ENCODE data around the gene JSRP1.

JSRP1 gene

DNA sequence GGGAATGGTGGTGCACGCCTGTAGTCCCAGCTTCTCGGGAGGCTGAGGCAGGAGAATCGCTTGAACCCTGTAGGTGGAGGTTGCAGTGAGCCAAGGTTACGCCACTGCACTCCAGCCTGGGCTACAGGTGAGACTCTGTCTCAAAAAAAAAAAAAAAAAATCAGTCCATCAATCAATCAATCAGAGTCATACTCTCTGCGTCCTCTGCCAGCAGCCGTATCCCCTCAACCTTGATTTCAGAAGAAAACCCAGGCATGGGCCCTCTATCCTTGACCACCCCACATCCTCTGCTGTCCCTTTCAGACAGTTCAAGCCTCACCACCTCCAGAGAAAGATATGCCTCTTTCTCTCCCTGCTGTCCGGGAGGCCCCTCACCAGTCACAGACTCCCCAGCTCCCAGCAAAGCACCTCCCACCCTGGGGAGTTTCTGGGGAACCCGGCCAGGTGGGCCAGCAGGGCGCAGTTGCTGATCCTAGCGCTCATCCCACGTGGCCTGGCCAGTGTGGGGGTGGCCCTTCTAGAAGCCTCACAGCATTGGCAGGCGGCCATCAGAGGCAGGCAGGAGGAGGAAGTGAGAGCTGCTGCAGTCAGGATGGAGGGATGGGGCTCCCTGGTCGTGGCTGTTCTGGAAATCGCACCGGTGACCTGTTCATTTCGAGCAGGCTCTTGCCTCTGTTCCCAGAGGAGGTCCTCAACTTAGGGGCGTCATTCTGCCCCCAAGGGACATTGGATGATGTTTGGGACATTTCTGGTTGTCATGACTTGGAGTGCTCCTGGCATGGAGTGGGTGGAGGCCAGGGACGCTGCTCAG is 10.2 kb upstream of the JSRP1 start:
- DNase-seq: peak in 51 of 56 donors; percentile 4 to 83 (median 52)

DNA sequence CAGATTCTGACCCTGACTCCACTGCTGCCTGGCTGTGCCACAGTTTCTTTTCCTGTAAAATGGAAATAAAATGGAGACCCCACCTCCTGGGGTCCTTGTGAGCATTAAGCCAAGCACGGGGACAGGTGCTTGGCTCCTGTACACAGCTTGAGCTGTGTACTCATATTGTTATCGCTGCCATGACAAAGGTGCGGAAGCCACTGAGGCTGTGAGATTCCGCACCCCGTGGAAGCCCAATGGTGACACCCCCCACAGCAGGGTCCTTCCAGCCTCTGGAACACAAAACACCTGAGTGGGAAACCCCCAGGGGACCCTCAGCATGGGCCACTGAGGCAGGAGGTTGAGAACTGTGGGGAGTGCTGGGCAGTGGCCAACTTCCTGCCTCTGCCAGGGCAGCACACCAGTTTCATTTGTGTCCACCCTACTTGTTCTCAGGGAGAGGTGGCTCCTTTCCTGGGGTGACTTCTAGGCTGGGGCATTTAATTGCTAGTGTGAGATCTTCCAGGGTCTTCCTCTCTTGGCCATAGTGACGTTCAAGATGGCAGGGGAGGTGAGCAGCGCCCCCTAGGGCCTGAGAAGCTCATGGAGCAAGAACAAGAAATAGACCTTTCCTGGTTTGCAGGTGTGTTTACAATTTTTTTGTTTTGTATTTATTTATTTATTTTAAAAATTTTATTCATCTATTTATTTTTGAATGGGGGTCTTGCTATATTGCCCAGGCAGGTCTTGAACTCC is 5.4 kb upstream of the JSRP1 start:
- DNase-seq: peak in 2 of 56 donors; percentile 24 to 29

DNA sequence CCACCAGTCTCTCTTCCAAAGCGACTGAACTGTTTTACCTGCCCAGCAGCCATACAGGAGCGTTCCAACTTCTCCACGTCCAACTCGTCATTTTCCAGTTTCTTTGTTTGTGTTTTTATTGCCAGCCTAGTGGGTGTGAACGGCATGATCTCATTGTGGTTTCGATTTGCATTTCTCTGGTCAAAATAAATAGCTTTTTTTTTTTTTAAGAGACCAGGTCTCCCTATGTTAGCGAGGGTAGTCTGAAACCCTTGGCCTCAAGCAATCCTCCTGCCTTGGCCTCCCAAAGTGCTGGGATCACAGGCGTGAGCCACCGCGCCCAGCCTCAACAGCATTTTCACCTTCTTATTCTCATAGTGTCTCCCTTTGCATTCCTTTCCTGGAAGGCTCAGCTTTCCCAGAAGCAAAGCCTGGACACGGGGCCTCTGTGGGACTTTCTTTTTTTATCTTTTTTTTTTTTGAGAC is 4.2 kb upstream of the JSRP1 start:
- DNase-seq: no peak

DNA sequence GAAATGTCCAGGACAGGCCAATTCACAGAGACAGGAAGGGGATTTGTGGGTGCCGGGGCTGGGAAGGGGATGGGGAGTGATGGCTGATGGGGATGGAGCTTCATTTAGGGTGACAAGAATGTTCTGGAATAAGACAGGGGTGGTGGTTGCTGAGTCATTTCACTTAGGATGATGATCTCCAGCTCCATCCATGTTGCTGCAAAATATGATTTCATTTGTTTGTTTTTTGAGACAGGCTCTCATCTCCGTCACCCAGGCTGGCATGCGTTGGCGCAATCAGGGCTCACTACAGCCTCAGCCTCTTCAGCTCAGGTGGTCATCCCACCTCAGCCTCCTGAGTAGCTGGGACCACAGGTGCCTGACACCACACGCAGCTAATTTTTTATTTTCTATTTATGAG is 3.1 kb upstream of the JSRP1 start:
- no peak for DNase-seq

DNA sequence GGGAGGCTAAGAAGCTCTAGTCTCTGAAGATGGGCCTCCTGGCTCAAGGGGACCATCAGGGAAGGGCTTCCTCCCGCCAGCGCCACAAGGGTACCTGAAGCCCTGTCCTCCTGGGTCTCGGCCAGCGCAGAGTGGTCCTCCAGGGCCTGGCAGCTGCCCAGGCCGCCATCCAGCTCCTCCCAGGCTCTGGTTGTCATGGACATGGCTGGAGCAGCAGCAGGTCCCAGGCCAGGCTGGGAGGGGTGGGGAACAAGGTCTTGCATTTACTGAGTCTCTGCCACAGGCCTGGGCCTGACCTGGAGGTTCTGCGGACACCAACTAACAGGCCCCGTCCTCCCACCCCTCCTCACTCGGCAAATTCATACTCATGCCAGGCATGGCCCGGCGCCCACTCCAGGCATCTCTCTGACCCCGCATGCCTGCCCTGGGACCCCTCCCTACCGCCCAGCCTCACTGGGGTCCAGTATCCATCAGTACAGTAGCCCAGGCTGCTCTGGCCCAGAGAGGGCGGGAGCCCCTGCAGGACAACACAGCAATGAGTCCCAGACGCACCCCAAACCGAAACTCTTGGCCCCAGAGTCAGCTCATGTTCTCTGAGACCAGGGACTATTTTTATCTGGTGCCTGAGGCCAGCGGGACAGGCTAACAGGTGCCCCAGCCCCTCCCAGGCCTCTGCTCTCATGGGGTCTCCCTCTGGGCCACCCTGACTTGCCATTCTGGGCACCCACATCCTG is 938 bp downstream of the JSRP1 start:
- DNase-seq: no peak

DNA sequence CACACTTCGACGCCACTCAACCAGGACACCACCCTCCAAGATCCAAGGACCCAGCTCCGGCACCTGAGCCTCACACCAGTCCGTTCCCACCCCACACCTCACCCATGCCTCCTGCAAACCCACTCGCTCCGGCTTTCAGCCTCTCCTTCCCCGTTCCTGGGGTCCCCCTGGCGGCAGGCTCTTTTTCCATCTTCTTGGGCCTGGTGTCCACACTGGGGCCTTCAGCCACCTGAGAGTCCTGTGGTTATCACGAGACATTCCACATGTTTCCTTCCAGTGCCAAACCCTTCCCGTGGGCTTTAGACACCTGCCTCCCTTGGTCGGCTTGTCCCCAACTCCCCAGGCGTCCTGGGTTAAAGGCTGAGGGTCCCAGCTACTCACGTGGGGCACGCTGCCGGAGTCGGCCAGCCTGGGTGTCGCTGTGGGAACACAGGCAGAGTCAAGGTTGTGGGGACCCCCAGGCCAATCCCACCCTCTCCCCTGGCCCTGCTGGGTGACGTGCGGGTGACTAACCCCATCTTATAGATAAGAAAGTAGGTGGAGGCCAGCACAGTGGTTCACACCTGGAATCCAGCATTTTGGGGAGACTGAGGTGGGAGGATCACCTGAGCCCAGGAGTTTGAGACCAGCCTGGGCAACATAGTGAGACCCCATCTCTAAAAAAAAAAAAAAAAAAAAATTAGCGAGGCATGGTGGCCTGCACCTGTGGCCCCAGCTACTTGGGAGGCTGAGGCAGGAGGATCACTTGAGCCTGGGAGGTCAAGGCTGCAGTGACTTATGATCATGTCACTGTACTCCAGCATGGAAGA is 1.9 kb downstream of the JSRP1 start:
- no peak for DNase-seq

DNA sequence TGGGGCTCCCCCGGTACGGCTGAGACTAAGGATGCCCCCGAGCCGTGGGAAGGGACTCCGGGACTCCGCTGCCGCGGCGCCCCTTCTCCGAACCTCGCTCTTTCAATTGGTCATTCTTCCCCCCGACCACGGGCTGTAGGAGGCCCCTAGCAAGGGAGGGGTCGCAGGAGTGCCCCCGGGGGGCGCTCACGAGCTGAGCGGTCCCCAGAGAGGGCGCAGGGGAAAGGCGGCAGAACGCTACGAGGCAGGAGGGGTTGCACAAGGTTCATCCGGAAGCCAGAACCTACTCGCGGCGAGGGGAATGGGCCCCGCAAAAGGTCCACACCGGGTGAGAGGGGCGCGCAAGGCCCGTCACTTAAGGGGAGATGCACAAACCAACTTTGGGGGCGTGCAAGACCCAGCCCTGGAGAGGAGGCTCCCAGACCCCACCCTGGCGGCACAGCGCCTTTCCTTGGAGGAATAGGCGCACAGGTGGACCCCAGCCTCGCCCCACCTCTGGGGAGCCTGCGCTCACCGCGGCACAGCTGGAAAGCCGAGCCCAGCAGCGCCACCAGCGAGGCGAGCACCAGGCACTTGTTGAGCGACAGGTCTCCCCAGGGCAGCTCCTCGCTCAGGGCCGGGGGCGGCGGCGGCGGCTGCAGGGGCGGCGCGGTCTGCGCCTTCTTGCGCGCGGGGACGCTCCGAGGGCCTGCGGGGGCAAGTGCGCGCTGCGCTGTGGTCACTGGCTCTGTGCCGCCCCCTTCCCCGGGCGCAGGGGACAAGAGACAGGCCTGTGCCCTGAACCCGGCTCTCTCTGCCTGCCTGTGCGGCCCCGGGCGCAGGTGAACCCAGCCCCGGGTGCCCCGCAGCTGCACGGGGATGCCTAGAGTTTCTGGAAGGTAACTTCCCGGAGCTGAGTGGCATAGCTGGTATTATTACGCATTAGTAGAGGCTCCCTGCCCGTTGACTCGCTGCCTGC is 2.8 kb downstream of the JSRP1 start:
- no peak for DNase-seq

DNA sequence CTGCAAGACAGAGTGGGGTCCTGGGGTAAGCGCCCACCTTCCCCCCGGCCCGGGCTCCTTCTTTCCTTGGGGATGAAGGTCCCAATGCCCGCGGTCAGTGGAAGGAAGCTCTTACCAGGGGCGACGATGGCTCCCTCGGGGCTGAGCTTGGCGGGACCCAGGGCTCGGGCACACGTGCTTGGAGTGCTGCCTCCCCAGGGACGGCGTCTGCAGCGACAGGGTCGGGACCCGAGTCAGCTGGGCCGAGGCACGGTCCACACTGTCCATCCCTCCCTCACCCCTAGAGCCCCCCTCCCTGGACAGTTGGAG is 3.5 kb downstream of the JSRP1 start:
- no peak for DNase-seq

DNA sequence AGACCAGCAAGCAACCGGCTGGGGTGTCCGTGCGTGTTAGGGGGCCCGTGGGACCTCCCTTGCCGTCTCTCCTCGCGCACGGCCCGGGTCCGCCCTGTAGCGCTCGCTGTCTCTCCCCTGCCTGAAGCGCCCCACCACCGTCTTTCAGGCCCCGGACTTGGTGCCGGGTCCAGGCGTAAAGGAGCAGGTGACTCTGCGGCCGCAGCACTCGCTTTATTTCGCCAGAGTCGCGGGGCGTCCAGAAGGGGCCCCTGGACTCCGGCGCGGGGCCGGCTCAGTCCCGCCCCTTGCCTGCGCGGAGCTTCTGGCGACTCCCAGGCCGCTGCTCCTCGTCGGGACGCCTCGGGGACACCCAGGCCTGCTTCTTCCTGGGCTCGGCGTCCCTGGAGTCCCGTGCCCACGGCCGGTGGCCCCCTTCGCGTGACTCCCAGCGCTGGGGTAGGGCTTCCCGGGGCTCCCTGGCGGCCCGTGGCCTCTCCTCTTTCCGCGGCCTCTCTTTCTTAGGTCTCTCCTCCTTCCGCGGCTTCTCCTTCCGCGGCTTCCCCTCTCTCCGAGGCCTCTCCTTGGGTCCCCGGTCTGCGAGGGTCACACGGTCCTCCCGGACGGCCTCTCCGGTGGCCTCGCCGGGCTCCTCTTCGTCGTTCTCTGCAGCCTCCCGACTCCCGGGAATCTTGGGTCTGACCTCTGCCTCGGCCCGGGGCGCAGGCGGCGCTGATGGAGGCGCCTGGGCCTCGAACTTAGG is 4.0 kb downstream of the JSRP1 start:
- no peak for DNase-seq

DNA sequence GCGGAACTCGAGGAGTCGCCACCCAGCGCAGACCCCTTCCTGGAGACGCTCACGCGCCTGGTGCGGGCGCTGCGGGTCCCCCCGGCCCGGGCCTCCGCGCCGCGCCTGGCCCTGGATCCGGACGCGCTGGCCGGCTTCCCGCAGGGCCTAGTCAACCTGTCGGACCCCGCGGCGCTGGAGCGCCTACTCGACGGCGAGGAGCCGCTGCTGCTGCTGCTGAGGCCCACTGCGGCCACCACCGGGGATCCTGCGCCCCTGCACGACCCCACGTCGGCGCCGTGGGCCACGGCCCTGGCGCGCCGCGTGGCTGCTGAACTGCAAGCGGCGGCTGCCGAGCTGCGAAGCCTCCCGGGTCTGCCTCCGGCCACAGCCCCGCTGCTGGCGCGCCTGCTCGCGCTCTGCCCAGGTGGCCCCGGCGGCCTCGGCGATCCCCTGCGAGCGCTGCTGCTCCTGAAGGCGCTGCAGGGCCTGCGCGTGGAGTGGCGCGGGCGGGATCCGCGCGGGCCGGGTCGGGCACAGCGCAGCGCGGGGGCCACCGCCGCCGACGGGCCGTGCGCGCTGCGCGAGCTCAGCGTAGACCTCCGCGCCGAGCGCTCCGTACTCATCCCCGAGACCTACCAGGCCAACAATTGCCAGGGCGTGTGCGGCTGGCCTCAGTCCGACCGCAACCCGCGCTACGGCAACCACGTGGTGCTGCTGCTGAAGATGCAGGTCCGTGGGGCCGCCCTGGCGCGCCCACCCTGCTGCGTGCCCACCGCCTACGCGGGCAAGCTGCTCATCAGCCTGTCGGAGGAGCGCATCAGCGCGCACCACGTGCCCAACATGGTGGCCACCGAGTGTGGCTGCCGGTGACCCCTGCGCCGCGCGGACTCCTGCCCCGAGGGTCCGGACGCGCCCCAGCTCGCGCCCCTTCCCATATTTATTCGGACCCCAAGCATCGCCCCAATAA is 4.8 kb downstream of the JSRP1 start:
- DNase-seq: no peak

DNA sequence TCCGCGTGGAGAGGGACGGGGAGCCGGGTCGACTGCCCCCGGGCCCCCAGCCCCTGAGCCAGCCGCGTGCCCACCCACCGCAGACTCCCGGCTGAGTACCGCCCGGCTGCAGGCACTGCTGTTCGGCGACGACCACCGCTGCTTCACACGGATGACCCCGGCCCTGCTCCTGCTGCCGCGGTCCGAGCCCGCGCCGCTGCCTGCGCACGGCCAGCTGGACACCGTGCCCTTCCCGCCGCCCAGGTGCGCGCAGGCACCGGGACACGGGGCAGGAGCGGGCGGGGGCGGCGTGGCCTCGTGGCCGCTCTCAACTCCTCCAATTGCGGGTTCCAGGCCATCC is 5.5 kb downstream of the JSRP1 start:
- no peak for DNase-seq

DNA sequence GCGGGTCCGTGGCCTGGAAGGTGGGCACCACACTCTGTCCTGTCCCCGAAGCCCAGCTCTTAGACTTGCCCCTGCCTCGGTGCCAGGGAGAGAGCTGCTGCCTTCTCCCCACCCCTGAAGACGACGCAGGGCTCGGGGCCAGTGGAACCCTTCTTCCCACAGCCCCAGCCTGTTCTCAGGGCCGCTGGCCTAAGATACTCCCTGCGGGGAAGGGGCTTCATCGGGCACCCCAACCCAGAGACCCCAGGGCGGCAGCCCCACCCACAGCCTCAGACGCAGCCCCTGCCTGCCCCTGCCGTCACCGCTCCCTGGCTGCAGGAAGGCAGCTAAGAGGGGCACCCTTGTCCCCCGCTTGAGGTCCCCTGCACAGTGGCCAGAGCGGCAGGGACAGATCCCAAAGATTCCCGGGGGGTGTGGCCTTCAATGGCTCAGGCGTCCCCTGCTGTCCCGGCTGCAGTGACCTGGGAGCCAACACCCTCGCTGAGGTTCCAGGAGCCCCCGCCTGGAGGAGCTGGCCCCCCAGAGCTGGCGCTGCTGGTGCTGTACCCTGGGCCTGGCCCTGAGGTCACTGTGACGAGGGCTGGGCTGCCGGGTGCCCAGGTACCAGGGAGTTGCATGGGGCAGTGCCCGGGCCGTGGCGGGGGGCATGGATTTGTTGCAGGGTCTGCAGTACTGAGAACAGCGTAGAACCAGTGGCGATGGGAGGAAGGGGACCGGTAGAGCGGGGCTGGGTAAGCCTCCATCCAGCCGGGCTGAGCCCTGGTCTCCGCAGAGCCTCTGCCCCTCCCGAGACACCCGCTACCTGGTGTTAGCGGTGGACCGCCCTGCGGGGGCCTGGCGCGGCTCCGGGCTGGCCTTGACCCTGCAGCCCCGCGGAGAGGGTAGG is 6.1 kb downstream of the JSRP1 start:
- DNase-seq: no peak

DNA sequence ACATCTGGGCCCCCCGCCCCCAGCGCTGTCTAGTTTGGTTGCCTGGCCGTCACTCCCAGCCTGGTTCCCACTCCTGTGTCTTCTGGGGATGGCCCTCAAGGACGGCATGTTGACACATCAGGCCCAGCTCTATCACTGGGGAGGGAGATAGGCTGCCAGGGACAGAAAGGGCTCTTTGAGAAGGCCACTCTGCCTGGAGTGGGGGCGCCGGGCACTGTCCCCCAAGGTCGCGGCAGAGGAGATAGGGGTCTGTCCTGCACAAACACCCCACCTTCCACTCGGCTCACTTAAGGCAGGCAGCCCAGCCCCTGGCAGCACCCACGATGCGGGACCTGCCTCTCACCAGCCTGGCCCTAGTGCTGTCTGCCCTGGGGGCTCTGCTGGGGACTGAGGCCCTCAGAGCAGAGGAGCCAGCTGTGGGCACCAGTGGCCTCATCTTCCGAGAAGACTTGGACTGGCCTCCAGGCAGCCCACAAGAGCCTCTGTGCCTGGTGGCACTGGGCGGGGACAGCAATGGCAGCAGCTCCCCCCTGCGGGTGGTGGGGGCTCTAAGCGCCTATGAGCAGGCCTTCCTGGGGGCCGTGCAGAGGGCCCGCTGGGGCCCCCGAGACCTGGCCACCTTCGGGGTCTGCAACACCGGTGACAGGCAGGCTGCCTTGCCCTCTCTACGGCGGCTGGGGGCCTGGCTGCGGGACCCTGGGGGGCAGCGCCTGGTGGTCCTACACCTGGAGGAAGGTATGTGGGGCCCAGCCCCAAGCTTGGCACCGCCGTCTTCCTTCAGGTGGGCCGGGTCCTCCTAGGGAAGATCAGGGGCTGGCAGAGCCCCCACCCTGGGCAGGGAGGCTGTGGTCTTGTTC is 7.0 kb downstream of the JSRP1 start, which contains the start of gene AMH:
Gene AMH (plus strand): TSS at position 314 of the 857 bp plus-strand sequence. CDS start 10 bp downstream, at position 324.
- no peak for DNase-seq

DNA sequence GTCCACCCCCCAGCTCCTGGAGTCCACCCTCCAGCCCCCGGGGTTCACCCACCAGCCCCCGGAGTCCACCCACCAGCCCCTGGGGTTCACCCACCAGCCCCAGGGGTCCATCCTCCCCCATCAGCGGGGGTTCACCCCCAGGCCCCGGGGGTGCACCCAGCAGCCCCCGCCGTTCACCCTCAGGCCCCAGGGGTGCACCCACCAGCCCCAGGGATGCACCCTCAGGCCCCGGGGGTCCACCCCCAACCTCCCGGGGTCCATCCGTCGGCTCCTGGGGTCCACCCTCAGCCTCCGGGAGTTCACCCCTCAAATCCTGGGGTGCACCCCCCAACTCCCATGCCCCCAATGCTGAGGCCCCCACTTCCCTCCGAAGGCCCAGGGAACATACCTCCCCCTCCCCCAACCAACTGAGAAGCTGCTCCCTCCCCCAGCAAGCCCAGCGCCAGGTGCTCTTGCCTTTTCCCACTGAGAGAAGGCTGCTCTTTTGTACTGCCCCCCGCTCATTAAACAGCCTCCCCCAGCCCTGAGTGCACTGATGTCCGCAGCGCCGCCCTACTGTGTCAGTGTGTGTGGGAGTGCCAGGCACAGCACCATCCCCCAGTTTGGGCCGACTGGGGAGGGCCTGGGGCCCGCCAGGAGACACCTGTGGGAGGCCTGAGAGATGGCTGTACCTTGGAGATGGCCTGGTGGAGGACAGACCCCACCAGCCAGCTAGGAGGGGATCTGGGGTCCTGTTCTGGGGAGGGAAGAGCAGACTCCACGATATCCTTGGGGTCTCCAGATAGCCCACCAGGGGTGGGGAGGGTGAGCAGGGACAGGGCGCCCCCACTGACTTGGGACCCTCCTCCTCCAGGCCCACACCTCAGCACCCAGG is 7.8 kb downstream of the JSRP1 start:
- DNase-seq: no peak
